Measurements from ENCODE around the gene NWD2. TPM values are rescaled to one million over a fixed set of nuclear protein-coding genes. Genes with fewer than 3 reads are reported as not detected.

The NWD2 gene
- total RNA-seq, 1 donor from 2014 or later: not detected

DNA sequence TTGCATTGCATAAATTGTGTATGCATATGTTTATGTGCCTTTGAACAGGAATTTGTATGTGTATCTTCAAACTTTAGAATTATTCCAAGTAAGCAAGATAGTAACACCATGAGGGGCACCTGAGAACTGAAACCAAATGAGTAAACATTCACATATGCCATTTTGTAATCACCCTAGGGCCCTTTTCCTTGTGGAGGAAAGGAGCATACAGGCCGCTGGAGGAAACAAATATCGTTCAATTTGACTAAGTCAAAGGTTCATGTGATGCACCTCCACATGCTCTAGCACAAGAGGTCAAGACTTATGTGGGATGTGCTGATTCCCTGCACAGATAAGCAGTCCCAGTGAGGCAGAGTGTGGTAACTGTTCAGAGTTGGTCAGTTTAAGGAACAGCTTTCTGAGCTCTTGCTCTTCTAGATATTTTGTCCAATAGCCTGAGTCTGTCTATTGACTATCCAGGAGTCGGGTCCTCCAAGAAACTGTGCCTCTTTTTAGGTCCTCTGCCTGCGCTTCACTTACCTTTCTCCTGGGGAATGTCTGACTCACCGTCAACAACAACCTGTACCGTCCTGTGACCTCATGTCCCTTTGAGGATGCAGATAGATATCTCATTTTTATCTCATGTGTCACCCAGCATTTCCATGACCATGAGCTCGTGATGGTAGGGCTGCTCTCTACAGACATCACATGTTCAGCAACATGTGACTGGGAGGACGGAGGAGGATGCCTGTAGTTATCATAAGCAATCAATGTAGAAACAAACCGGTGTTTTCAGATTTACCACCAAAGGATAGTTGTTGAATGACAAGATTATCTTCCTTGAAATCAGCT lies 196.9 kb downstream of the NWD2 start:
- DNase-seq (ENCODE audit: extremely low spot score, unreplicated experiment): no peak
- Mint-ChIP-seq H3K27me3 (ENCODE audit: unreplicated experiment) (peaks cover 19% of the 10 kb centered on the region), H3K27ac (ENCODE audit: unreplicated experiment) (no peak overlapping the region), H3K36me3 (ENCODE audit: unreplicated experiment) (no peaks in the 10 kb centered on the region), H3K4me1 (ENCODE audit: unreplicated experiment) (no peaks in the 10 kb centered on the region), H3K9me3 (ENCODE audit: unreplicated experiment) (no peaks in the 10 kb centered on the region), H3K4me3 (ENCODE audit: unreplicated experiment) (no peak overlapping the region)
- TF ChIP-seq, protein P1, sequence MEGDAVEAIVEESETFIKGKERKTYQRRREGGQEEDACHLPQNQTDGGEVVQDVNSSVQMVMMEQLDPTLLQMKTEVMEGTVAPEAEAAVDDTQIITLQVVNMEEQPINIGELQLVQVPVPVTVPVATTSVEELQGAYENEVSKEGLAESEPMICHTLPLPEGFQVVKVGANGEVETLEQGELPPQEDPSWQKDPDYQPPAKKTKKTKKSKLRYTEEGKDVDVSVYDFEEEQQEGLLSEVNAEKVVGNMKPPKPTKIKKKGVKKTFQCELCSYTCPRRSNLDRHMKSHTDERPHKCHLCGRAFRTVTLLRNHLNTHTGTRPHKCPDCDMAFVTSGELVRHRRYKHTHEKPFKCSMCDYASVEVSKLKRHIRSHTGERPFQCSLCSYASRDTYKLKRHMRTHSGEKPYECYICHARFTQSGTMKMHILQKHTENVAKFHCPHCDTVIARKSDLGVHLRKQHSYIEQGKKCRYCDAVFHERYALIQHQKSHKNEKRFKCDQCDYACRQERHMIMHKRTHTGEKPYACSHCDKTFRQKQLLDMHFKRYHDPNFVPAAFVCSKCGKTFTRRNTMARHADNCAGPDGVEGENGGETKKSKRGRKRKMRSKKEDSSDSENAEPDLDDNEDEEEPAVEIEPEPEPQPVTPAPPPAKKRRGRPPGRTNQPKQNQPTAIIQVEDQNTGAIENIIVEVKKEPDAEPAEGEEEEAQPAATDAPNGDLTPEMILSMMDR (IDR thresholded peaks at IDR 0.05): no peak

DNA sequence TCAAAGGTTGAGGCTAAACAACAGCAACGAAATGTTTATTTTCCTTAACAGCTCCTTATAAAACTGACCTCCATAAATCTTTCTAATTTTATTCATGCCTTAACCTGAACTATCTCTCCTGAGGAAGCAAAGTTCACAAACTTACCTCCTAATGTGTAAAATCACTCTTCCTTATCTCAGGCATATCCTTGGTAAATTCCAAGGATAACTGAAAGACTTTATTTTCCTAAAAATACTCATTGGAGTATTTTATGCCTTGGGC lies 197.4 kb downstream of the NWD2 start:
- H3K27ac Mint-ChIP-seq (ENCODE audit: unreplicated experiment): no peak overlapping the region

DNA sequence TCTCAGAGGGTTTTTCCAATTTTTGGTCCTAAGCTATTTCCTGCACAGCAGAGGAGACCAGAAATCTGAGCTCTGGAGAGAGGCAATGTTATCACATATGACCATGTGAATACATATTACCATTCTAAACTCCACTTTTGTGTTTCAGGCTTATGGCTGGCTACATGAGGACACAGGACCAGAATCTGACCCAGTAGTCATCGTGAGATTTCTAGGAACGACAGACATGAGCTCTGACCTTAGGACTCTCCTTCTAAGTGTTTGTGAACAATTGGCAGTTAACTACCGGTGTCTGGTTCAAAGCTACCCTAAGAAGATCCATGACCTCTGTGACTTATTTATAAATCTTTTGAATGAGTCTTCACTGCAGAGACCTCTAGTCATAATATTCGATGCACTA lies 198.6 kb downstream of the NWD2 start:
- no peak overlapping the region for H3K4me3 Mint-ChIP-seq (ENCODE audit: unreplicated experiment)
- TF ChIP-seq, protein P1 (IDR thresholded peaks at IDR 0.05): no peak

More for the DNA sequence above, 197.4 kb downstream of the NWD2 start:
- Mint-ChIP-seq H3K9me3 (ENCODE audit: unreplicated experiment) (no peaks in the 10 kb centered on the region), H3K27me3 (ENCODE audit: unreplicated experiment) (peaks cover 19% of the 10 kb centered on the region), H3K36me3 (ENCODE audit: unreplicated experiment) (no peaks in the 10 kb centered on the region), H3K4me1 (ENCODE audit: unreplicated experiment) (no peaks in the 10 kb centered on the region), H3K4me3 (ENCODE audit: unreplicated experiment) (no peak overlapping the region)
- DNase-seq (ENCODE audit: extremely low spot score, unreplicated experiment): no peak
- TF ChIP-seq, protein P1 (IDR thresholded peaks at IDR 0.05): no peak

DNA sequence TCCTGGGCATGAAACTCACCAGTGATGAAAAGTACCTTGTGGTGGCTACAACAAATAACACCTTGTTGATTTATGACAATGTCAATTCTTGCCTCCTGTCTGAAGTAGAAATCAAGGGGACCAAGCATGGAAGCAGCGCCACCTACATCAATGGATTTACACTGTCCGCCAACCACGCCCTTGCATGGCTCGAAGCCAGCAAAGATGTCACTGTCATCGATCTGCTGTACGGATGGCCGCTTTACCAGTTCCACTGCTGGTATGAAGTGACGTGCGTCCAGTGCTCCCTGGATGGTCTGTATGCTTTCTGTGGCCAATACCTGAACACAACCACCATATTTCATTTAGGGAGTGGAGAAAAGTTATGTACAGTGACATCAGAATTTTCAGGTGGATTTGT lies 200.5 kb downstream of the NWD2 start:
- Mint-ChIP-seq H3K4me1 (ENCODE audit: unreplicated experiment) (no peaks in the 10 kb centered on the region), H3K36me3 (ENCODE audit: unreplicated experiment) (no peaks in the 10 kb centered on the region), H3K4me3 (ENCODE audit: unreplicated experiment) (no peak overlapping the region), H3K27ac (ENCODE audit: unreplicated experiment) (no peak overlapping the region), H3K9me3 (ENCODE audit: unreplicated experiment) (no peaks in the 10 kb centered on the region), H3K27me3 (ENCODE audit: unreplicated experiment) (peaks cover 28% of the 10 kb centered on the region)
- DNase-seq (ENCODE audit: extremely low spot score, unreplicated experiment): no peak
- TF ChIP-seq, protein P1 (IDR thresholded peaks at IDR 0.05): no peak

More for the DNA sequence above, 198.6 kb downstream of the NWD2 start:
- H3K4me1 Mint-ChIP-seq (ENCODE audit: unreplicated experiment): no peaks in the 10 kb centered on the region
- no peak for DNase-seq (ENCODE audit: extremely low spot score, unreplicated experiment)
- H3K36me3 Mint-ChIP-seq (ENCODE audit: unreplicated experiment): no peaks in the 10 kb centered on the region
- H3K9me3 Mint-ChIP-seq (ENCODE audit: unreplicated experiment): no peaks in the 10 kb centered on the region
- no peak overlapping the region for H3K27ac Mint-ChIP-seq (ENCODE audit: unreplicated experiment)
- H3K27me3 Mint-ChIP-seq (ENCODE audit: unreplicated experiment): peaks cover 22% of the 10 kb centered on the region

DNA sequence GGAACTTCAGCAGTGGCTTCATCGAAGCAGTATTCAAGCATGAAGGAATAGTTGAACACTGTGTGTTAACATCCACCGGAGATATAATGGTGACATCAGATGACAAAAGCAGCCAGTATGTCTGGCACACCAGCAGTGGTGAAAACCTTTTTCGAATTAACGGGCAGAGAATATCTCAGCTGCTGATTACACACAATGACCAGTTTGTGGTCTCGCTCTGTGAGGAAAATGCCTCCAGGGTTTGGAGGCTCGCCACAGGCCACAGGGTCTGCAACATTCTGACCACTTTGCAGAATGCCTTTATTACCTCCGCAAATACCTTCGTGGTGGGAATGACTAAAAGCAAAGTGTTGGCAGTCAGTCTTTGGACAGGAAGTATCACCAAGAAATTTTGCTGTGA lies 201.5 kb downstream of the NWD2 start:
- H3K27ac Mint-ChIP-seq (ENCODE audit: unreplicated experiment): no peak overlapping the region
- no peaks in the 10 kb centered on the region for H3K9me3 Mint-ChIP-seq (ENCODE audit: unreplicated experiment)
- peaks cover 31% of the 10 kb centered on the region for H3K27me3 Mint-ChIP-seq (ENCODE audit: unreplicated experiment)
- H3K4me1 Mint-ChIP-seq (ENCODE audit: unreplicated experiment): no peaks in the 10 kb centered on the region
- TF ChIP-seq, protein P1 (IDR thresholded peaks at IDR 0.05): no peak
- H3K4me3 Mint-ChIP-seq (ENCODE audit: unreplicated experiment): no peak overlapping the region
- no peak for DNase-seq (ENCODE audit: extremely low spot score, unreplicated experiment)
- H3K36me3 Mint-ChIP-seq (ENCODE audit: unreplicated experiment): no peaks in the 10 kb centered on the region

Measured in osteocyte (in vitro differentiated cells).